ENCODE measurements around the gene VPS54.
"Not testable (repeated sequence)": the region's sequence is repeated elsewhere in the genome, so short reads cannot be mapped to it uniquely, and the experiment has no call there.

VPS54 gene

DNA sequence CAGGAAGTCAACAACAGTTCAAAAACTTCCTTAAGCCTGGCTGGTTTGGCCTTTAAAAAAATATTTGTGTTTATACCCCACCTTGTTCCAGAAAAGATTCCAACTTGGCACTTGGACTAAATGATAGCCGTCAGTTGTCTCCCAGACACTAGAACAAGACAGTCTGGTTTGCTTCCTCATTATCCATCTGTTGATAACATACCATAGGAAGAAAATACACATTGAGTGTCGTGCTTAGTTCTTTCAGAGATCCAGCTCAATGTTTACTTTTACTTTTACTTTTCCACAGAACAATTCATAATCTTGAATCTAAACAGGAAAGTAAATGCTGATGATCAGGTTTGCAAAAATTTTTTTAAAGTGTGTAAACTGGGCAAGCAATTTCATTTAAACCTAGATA, 2.4 kb upstream of the VPS54 start:
- DNase-seq (ENCODE audit: low read depth): no peak

DNA sequence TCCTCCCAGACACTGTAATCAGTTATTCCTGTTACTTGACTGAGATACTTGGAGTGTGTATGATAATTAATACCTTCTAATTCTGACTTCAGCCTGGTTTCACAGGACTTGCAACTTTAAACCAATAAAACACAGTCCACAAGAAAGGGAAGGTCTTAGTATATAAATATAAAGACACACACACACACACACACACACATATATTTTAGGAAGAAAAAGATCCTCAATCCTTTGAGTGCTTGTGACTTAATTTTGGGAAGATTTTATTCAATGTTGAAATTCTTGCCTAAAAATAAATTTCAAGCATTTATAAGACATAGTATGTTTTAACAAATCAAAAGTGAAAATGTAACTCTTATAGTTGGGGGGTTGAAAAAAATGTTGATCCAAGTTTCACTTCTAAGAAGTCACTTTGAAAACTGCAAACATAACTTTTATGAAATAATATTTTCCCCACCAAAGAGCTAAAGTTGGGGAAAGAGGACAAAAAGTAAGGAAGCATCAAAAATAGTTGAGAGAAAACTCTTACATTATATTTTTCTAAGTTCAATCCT, 824 bp upstream of the VPS54 start:
- DNase-seq (ENCODE audit: low read depth): no peak

DNA sequence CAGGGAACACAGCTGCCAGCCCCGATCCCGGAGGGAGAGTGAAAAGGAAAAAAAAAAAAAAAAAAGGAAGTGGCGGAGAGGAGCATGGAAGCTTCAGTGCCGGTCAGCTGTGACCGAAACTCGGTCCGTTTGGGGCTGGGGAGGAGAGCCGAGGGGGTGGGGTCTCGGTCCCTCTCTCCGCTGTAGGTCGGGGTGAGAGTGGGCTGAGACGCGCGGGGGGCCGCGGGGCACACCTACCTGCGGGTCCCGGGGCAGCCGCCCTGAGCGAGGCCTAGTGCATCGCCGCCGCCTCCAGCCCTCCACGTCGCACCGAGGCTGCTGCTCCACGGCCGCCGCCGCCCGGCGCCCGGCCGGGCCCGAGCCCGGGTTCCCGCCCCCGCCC, 536 bp downstream of the VPS54 start:
- no peak for DNase-seq (ENCODE audit: low read depth)

DNA sequence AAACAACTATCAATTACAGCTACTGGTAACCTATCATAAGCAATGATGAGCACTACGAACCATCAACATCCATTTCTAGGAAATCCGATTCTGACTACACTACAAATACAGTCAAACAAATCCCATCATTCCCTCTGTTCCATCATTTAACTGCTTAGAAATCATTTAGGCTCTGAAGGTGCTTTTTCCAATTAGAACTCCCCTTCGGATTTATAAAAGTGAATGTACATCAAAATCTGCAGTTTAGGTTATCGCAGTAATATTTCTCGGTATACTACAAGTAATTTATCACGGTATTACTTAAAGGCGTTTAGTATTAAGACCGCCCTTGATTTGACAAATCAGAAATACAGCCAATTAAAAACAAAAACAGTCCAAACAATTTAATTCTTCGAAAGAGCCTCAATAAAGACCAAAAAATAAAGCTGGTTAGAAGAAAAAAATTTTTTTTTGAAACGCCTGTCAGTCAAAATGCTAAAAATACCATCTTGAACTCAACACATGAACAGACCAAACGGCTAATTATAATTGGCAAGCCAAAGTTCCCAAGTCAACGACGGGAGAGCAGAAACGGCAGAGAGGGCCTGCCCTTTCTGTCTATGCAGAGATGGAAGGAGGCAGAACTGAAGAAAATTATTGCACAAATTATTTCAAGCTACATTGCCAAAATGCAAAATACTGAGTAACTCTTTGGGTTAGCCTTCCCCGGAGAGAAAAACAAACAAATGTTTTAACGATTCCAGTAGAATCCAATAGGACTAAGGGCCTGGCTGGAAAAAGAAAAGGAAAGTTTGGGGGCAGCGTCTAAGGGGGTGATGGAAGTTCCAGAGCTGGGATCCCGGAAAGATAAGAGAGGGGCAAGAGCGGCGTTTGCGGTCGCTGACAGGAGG, 1.2 kb downstream of the VPS54 start:
- no peak for DNase-seq (ENCODE audit: low read depth)

DNA sequence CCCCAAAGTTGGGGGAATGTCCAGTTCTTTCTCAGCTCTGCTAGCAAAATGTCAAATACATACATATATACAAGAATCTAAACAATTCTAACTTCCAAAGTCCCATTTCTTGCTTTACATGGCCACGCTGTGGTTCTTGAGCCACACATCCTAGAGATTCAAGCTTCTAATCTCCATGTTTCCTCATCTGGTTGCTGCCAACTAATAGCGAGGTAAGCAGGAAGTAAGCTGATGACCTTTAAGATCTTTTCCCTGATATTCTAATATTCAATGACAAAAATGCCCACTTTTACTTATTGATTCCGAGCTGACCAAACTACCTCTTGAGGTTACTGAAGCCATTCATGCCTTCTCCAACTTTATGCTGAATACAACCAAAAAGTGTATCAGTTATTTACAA, 3.3 kb downstream of the VPS54 start:
- no peak for DNase-seq (ENCODE audit: low read depth)

DNA sequence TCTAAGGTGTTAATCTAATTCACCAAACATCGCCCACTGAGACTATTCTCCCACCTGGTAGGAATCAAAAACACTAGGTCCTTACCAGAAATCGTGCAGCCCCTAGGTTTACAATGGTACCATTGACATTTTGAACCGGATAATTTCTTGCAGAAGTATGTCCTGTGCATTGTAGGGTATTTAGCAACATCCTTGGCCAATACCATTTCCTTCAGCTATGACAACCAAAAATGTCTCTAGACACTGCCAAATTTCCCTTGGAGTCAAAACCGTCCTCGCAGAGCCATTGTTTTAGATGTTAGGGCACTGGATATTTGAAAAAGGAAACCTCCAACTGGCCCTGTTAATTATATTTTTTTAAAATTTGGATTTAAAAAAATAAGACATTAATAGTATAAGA, 3.8 kb downstream of the VPS54 start:
- DNase-seq (ENCODE audit: low read depth): no peak

DNA sequence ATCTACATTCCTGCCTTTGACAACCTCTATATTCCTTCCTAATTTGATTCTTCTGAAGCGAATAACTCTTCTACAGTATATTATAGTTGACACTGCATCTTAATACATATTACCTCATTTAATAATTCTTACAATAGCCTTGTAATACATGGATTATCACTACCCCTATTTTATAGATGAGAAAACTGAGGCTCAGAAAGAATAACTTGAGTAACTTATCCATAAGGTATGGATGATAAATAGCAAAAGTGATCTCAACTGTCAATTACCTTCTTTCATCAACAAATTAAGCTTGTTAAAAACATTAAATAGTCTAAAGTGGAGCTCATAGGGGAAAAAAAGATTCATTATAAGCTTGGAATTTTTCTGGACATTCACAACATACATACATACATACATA, 4.6 kb downstream of the VPS54 start:
- no peak for DNase-seq (ENCODE audit: low read depth)

DNA sequence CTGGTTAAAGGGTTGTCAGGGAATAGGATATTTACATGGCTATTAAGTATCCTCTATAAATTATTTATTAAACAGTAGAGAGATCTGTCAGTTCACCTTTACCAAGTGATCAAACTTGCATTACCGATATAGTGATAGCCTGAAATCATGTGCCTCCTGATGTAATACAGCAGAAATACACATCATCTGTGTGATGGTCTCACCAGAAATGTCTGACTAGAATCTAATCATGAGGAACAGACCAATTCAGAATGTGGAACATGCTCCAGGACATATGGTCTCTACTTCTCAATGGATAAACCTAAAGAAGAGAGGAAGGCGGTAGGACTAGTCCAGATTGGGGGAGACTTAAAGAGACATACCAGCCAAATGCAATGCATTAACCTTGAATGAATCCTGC, 6.2 kb downstream of the VPS54 start:
- no peak for DNase-seq (ENCODE audit: low read depth)

DNA sequence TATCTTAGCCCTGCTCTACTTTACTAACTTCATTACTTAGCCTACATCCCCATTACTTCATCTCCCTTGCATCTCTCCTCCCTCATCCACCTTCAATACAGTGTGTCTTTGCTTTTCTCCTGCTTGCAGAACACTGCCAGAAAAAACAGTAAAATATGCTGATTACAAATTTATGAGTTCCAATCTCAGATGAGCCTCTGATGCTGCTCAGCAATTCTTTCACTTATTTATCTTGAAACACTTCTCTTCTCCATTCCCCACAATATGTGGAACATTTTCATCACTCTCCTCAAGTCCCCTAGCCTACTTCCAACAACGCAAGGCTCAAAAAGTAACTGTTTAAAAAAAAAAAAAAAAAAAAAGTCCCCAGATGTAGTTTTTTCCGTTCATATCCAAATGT, 7.1 kb downstream of the VPS54 start:
- DNase-seq (ENCODE audit: low read depth): no peak

DNA sequence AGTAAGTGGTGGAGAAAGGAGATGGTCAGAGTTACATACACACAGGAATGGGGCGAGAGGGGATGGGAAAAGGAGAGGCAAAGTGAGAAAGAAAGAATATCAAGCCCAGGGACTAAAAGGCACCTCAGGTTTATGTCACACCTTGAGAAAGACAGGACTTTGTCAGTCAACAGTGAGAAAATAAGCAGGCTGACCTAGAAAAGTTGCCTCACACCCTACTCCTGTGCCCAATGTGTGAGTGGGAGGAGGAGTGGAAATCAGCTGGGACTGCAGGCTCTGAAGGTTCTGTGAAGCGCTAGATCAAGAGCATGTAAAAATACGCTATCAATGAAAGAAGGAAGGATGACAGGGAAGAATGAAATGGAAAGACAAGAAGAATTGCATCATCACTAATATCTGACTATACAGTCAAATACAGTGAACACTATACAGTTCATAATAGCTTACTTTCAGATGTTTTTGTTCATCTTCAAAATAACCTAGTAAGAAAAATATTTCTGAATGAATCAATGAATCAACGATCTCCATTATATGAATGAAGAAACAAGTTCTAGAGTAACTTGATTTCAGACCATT, 10.7 kb downstream of the VPS54 start:
- DNase-seq (ENCODE audit: low read depth): no peak

DNA sequence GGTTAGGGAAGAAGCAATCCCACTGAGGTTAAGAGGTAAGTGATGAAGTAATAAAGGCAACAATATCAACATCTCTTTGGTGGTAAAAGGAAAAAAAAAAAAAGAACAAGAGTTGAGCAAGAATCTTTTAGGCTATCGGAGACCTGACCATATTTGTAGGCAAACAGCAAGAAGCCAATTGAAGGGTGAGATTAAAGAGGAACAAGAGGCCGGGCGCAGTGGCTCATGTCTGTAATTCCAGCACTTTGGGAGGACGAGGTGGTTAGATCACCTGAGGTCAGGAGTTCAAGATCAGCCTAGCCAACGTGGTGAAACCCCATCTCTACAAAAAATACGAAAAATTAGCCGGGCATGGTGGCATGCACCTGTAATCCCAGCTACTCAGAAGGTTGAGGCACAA, 11.3 kb downstream of the VPS54 start:
- no peak for DNase-seq (ENCODE audit: low read depth)

DNA sequence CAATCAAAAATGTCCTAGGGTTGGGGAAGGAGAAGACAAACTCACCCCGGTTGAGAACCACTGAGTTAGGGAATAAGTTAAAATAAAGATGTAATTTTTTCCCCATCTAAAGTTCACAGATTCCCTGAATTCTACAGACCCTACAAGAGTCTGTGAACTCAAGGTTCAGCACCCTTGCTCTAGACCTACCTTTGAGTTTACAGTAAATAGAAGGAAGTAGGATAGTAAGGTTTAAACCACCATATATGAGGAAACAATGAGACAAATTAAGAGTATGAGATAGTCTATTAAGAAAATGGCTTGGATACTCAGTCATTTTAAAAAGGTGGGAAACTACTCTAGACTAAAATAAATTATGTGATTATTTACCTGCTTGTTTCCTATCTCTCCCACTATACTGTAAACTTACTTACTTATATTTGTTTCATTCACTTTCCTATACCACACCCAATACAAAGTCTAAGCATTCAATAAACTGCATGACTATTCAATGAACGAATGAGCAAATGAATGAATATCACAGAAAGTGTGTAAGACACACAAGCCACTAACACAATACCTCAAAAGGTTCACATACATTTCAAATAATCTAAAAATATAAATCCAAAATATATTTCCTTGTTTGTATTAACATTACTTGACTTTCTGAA, 13.4 kb downstream of the VPS54 start:
- no peak for DNase-seq (ENCODE audit: low read depth)

DNA sequence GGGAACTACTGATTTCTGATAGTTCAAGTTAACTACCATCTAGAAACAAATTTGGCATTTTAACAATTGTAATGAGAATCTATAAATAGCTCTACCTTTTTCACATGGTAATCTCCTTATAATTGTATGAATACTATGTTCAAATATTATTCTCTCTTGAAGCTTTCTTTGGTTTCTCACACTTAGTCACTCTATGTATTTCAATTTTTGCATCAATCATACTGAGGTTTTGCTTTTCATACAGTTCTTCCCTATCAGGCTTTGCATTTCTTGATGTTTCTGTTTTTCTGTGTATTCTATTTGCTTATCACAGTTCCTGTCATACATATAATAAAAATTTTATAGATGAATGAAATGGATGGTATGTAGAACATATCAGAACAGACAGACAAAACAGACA, 16.0 kb downstream of the VPS54 start:
- DNase-seq (ENCODE audit: low read depth): no peak

DNA sequence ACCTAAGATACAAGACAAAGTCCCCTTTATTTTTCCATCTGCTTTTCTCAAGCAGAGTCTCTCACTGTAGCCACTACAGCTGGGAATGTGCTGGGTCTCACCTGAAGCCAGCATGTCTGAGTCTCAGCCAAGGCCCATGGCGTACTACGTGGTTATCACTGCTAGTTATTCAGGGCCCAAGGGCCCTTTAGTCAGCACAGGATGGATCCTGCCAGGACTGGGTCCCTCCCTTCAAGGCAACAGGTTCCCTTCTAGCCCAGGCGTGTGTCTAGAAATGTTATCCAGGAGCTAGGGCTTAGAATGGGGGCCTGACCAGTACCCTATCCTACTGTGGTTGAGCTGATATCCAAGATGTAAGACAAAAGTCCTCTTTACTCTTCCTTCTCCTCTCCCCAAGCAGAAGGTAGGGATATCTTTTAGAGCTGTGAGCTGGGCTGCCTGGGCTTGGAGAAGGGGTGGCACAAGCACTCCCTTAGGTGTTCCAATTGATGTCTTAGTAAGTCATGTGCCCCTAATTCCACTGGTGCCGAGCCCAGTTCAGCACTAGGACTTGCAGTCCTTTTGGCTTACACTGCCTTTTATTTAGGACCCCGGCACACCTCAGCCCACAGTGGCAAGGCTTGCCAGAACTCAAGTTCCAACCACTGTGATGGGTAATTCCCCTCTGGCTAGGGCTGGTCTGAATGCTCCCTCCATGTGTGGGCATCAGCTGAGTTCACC, 17.7 kb downstream of the VPS54 start:
- DNase-seq (ENCODE audit: low read depth): no peak

DNA sequence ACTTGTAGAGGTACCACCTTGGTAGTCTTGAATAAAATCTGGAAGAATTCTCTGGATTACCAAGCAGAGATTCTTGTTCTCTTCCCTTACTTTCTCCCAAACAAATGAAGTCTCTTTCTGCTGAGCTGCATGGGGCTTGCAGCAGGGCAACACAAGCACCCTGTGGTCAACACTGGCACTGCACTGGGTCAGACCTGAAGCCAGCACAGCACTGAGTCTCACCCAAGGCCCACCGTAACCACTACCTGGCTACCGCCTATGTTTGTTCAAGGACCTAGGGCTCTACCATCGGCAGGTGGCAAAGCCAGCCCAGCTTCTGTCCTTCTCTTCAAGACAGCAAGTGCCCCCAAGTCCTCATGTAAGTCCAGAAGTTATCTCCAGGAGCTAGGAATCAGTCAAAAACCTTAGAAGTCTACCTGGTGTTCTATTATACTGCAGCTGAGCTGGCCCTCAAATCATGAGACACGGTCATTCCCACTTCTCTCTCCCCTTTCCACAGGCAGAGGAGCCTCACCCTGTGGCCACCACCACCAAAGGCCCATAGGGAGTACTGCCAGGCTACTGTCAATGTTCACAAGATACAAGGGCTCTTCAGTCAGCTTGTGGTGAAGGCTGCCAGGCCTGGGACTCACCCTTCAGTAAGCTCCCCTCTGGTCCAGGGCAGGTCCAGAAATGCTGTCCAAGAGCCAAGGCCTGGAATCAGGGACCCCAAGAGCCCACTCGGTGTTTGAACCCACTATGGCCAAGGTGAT, 18.4 kb downstream of the VPS54 start:
- DNase-seq (ENCODE audit: low read depth): no peak

DNA sequence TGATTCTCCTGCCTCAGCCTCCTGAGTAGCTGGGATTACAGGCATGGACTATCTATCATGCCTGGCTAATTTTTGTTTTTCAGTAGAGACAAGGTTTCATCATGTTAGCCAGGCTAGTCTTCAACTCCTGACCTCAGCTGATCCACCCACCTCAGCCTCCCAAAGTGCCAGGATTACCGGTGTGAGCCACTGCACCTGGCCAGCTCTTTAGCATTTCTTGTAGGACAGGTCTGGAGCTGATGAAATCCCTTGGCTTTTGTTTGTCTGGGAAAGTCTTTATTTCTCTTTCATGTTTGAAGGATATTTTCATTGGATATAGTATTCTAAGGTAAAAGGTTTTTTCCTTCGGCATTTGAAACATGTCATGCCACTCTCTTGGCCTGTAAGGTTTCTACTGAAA, 20.2 kb downstream of the VPS54 start:
- no peak for DNase-seq (ENCODE audit: low read depth)

DNA sequence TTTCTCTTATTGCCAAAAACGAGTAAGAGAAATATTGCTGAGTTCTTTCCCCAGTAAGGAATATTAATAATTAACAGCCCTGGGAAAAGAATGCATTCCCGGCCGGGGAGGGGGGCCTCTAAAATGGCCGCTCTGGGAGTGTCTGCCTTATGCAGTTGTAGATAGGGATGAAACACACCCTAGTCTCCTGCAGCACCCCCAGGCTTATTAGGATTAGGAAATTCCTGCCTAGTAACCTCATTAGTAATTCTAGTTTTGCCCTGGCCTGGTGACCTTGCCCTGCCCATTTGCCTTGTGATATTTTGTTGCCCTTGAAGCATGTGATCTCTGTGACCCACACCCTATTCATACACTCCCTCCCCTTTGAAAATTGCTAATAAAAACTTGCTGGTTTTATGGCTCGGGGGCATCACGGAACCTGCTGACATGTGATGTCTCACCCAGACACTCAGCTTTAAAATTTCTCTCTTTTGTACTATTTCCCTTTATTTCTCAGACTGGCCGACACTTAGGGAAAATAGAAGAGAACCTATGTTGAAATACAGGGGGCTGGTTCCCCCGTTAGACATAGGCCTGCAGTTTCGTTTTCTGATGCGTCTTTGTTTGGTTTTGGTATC, 22.5 kb downstream of the VPS54 start:
- not testable (repeated sequence) for DNase-seq (ENCODE audit: low read depth)

DNA sequence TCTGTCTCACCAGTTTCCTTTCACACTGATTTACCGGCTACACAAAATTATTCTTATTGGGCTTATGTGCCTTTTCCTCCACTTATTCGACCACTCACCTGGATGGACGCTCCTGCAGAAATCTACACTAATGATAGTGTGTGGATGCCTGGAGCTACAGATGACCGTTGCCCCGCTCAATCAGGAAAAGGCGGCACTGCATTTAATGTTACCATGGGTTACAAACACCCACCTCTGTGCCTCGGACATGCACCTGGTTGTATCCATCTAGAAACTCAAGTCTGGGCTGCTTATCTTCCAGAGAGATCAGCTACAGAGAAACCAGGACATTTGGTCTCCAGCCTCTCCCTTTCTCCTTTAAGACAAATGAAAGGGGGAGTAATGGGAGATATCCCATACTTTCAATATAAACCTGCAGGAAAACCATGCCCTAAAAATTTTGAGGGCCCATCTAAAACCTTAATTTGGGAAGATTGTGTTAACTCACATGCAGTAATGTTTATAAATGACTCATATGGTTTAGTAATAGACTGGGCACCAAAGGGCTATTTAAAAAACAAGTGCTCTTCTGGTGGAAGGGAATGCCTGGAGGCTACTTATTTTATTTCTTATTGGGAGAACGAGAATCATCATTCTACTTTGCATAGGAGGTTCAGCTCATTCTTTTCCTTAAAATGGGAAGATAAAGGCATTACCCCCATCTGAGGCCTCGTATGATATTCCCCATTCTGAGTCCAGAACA, 24.7 kb downstream of the VPS54 start:
- DNase-seq (ENCODE audit: low read depth): not testable (repeated sequence)

DNA sequence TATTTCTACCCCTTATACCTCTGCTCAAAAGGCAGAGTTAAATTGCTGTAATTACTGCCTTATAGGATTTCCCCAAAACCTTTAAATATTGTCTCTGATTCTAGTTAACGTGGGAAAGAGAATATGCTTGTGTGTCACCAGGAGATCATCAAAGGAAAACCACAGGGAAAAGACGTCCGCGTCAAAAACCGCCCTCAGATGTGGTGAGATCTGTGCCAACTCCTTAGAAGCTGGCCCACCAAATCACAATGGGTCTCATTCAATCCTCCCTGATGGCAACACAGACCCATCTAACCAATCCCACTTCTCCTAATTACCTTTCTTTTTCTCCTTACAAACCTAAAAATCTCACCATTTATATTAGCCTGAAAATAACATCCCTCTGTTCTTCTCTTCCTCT, 25.4 kb downstream of the VPS54 start:
- no peak for DNase-seq (ENCODE audit: low read depth)

DNA sequence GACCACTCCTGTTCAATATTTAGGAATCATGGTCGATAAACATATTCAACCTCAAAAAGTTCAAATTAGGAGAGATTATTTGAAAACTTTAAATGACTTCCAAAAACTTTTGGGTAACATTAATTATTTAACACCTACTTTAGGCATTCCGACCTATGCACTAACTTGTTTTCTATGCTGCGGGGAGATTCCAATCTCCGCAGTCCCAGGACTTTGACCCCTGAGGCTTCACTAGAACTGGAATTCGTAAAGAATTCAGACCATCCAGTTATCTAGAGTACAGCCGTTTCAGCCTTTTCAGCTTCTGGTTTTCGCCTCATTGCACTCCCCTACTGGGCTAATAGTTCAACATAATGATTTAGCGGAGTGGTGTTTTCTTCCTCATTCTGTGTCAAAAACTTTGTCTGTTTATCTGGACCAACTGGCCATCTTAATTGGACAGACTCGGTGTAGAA, 26.1 kb downstream of the VPS54 start:
- DNase-seq (ENCODE audit: low read depth): not testable (repeated sequence)
